Mucosa of descending colon (tissue), 3 donors: ENCODE results near the gene TGFBR3. TPM values are rescaled to one million over a fixed set of nuclear protein-coding genes. Genes with fewer than 3 reads are reported as not detected.

Experiments
- ATAC-seq: fragments of 200-7000 bp; cut with Tn5 transposase; one replicate; pipeline ENCODE4 v1.9.1; 2020; ENCODE audit warnings: mild to moderate bottlenecking, moderate library complexity
- DNase-seq, 3 donors: peaks; one replicate each; pipeline ENCODE4 v3.0.0-alpha.2; 2020
- H3K36me3 ChIP-seq: fragments of 200-600 bp; one replicate; pipeline ENCODE4 v1.8.0; 2021; ENCODE audit warnings: low read depth, mild to moderate bottlenecking
- H3K4me1 ChIP-seq: fragments of 200-600 bp; one replicate; pipeline ENCODE4 v1.8.0; 2021; ENCODE audit warnings: low read depth, mild to moderate bottlenecking
- H3K4me3 ChIP-seq: fragments of 200-600 bp; one replicate; pipeline ENCODE4 v1.8.0; 2021; ENCODE audit warnings: mild to moderate bottlenecking
- H3K9me3 ChIP-seq: fragments of 200-600 bp; one replicate; pipeline ENCODE4 v1.8.0; 2021; ENCODE audit warnings: mild to moderate bottlenecking
- CTCF ChIP-seq: fragments of 200-600 bp; IDR thresholded peaks from one replicate; pipeline ENCODE4 v1.8.0; 2022; ENCODE audit warnings: antibody characterized with exemption, mild to moderate bottlenecking
- intact Hi-C, 2 donors: fragments of 100-400 bp; cut with DNase I in 1 of 2; cut with micrococcal nuclease in 1 of 2; formaldehyde crosslinking; loops; one replicate each; pipeline versions ENCODE4 v1.11.0 to v1.11.1; 2022; cut with DNase I, micrococcal nuclease
- total RNA-seq, 3 donors: library from RNA; stranded (reverse); fragmentation: NEBNext Ultra II Directional in 2 of 3; extraction: Animal tissue kit (Norgen Biotek cat#: 25700) in 2 of 3; gene quantifications; one replicate each; pipeline versions ENCODE4 v1.2.1 to v1.2.4, GENCODE V29; 2021 to 2023
- donor health status: DM: no; HTN: no; CAD: no; lungs with moderate emphysema.
- donor health status: DM: no; HTN: no; CAD: no.
- donor health status: DM: no; HTN: yes; CAD: no.

TGFBR3 gene
- total RNA-seq, 3 donors from 2014 or later: 11.6 to 89.7 (median 21.1) TPM

- DNase-seq: no peak
- Histone ChIP-seq H3K36me3 (no peaks in the 10 kb centered on the region), H3K9me3 (no peaks in the 10 kb centered on the region), H3K4me1 (no peaks in the 10 kb centered on the region), H3K4me3 (no peak overlapping the region)
- intact Hi-C loops: no loop called here
- no peak for ATAC-seq
- no peak for TF ChIP-seq CTCF
These were observed 181.2 kb downstream of the TGFBR3 start for GRCh38 chr1:91704746-91705145.

GRCh38 chr1:91703095-91703494, 182.9 kb downstream of the TGFBR3 start:
- no peak for ATAC-seq
- intact Hi-C loops: no loop called here
- no peaks in the 10 kb centered on the region for H3K36me3 ChIP-seq
- DNase-seq: no peak
- H3K4me3 ChIP-seq: no peak overlapping the region
- H3K4me1 ChIP-seq: no peaks in the 10 kb centered on the region
- no peak for TF ChIP-seq CTCF
- no peaks in the 10 kb centered on the region for H3K9me3 ChIP-seq

- ATAC-seq (no peak), DNase-seq (no peak)
- H3K4me3 ChIP-seq: no peak overlapping the region
- no peak for TF ChIP-seq CTCF
- H3K9me3 ChIP-seq: no peaks in the 10 kb centered on the region
- intact Hi-C loops: no loop called here
- H3K4me1 ChIP-seq: no peaks in the 10 kb centered on the region
- no peaks in the 10 kb centered on the region for H3K36me3 ChIP-seq
These were observed 184.5 kb downstream of the TGFBR3 start for GRCh38 chr1:91701472-91701869.

- TF ChIP-seq CTCF: no peak
- H3K4me1 ChIP-seq: no peaks in the 10 kb centered on the region
- ATAC-seq (no peak), DNase-seq (no peak)
- intact Hi-C loops: no loop called here
- no peak overlapping the region for H3K4me3 ChIP-seq
- H3K36me3 ChIP-seq: no peaks in the 10 kb centered on the region
- H3K9me3 ChIP-seq: no peaks in the 10 kb centered on the region
These were observed 185.0 kb downstream of the TGFBR3 start for GRCh38 chr1:91700771-91701471.

GRCh38 chr1:91700332-91700731, 185.6 kb downstream of the TGFBR3 start:
- H3K4me3 ChIP-seq: no peak overlapping the region
- intact Hi-C loops: no loop called here
- DNase-seq: no peak
- TF ChIP-seq CTCF: no peak
- no peaks in the 10 kb centered on the region for H3K9me3 ChIP-seq
- no peak for ATAC-seq
- H3K36me3 ChIP-seq: no peaks in the 10 kb centered on the region
- no peaks in the 10 kb centered on the region for H3K4me1 ChIP-seq
